ENCODE measurements around the gene ACVR1. TPM values are rescaled to one million over a fixed set of nuclear protein-coding genes. Genes with fewer than 3 reads are reported as not detected.

Gene ACVR1
- total and polyA plus RNA-seq, 7 experiments from 2014 or later: 6.0 to 42.0 (median 17.8) TPM

GRCh38 chr2:157692768-157693167 lies 183.4 kb downstream of the ACVR1 start:
- no peaks in the 10 kb centered on the region for H3K9me3 ChIP-seq (ENCODE audit: control insufficient read depth in 2 of 3, low read length in 3 of 3)
- no peak for DNase-seq
- no peak overlapping the region for H3K27ac Mint-ChIP-seq
- ChIA-PET CTCF (no interaction called here), POLR2A (no interaction called here)
- no peak overlapping the region for H3K27ac ChIP-seq (ENCODE audit: low read depth, low read length)
- no peak overlapping the region for H3K4me3 ChIP-seq (ENCODE audit: low read length)
- no peak for ATAC-seq
- H3K4me1 ChIP-seq (ENCODE audit: control insufficient read depth in 2 of 2, insufficient read depth in 2 of 2, low read length in 2 of 2): no peaks in the 10 kb centered on the region
- intact Hi-C loops (cut with micrococcal nuclease): no loop called here
- peaks cover 0 to 8% (median 0%) of the 10 kb centered on the region in 5 donors for H3K36me3 Mint-ChIP-seq
- H3K27me3 ChIP-seq (ENCODE audit: control insufficient read depth in 2 of 2, insufficient read depth in 2 of 2, low read length in 2 of 2): no peaks in the 10 kb centered on the region
- H3K36me3 ChIP-seq (ENCODE audit: control insufficient read depth in 2 of 3, insufficient read depth in 3 of 3, low read length in 3 of 3): no peaks in the 10 kb centered on the region
- H3K4me1 Mint-ChIP-seq: no peaks in the 10 kb centered on the region
- peaks cover 0 to 2% (median 0%) of the 10 kb centered on the region in 5 donors for H3K27me3 Mint-ChIP-seq
- peaks cover 0 to 6% (median 0%) of the 10 kb centered on the region in 11 donors for H3K9me3 Mint-ChIP-seq
- no peak overlapping the region for H3K4me3 Mint-ChIP-seq

DNA sequence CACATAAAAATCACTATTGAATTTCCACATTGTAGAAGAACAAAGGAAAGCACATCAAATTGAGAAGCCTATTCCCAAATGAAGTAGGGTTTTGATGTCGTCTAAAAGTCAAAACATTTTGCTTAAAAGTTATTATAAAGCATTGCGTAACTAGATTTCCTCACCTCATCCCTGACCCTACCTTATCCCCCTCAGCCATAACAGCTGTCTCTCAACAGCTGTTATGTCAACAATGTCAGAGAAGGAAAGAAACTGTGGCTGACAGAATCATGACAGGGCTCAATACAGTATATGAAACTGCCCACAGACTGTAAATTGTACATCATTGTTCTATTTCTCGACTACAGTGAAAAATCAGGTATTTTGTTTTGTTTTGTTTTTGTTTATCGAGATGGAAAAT lies 184.4 kb downstream of the ACVR1 start:
- Histone ChIP-seq H3K27ac (ENCODE audit: low read depth, low read length) (no peak overlapping the region), H3K36me3 (ENCODE audit: control insufficient read depth in 2 of 3, insufficient read depth in 3 of 3, low read length in 3 of 3) (no peaks in the 10 kb centered on the region), H3K4me3 (ENCODE audit: low read length) (no peak overlapping the region), H3K9me3 (ENCODE audit: control insufficient read depth in 2 of 3, low read length in 3 of 3) (no peaks in the 10 kb centered on the region), H3K4me1 (ENCODE audit: control insufficient read depth in 2 of 2, insufficient read depth in 2 of 2, low read length in 2 of 2) (no peaks in the 10 kb centered on the region), H3K27me3 (ENCODE audit: control insufficient read depth in 2 of 2, insufficient read depth in 2 of 2, low read length in 2 of 2) (no peaks in the 10 kb centered on the region)
- H3K4me3 Mint-ChIP-seq: no peak overlapping the region
- DNase-seq: no peak
- peaks cover 0 to 8% (median 0%) of the 10 kb centered on the region in 5 donors for H3K36me3 Mint-ChIP-seq
- CTCF ChIA-PET: no interaction called here
- no peak overlapping the region for H3K27ac Mint-ChIP-seq
- no peaks in the 10 kb centered on the region for H3K4me1 Mint-ChIP-seq
- H3K27me3 Mint-ChIP-seq: peaks cover 0 to 5% (median 0%) of the 10 kb centered on the region in 5 donors
- peaks cover 0 to 6% (median 0%) of the 10 kb centered on the region in 11 donors for H3K9me3 Mint-ChIP-seq
- intact Hi-C loops (cut with micrococcal nuclease): no loop called here
- ATAC-seq: no peak
- POLR2A ChIA-PET: no interaction called here

DNA sequence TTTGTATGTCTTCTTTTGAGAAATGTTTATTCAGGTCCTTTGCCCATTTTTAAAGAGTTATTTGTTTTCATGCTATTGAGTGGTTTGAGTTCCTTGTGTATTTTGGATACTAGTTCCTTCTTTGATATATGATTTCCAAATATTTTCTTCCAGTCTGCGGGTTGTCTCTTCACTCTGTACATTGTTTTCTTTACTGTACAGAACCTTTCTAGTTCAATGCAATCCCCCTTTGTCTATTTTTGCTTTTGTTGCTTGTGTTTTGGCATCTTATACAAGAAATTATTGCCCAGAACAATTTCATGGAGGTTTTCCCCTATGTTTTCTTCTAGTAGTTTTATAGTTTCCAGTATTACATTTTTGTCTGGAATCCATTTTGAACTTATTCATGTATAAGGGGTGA lies 185.0 kb downstream of the ACVR1 start:
- H3K4me3 Mint-ChIP-seq: no peak overlapping the region
- H3K4me3 ChIP-seq (ENCODE audit: low read length): no peak overlapping the region
- ChIA-PET POLR2A (no interaction called here), CTCF (interaction anchor here (0.7 kb wide), 1 partner anchor 1066 kb away, joined by 3 read pairs; no protein-coding TSS in a partner anchor)
- H3K36me3 Mint-ChIP-seq: peaks cover 0 to 8% (median 0%) of the 10 kb centered on the region in 5 donors
- H3K9me3 ChIP-seq (ENCODE audit: control insufficient read depth in 2 of 3, low read length in 3 of 3): no peaks in the 10 kb centered on the region
- H3K9me3 Mint-ChIP-seq: peaks cover 0 to 6% (median 0%) of the 10 kb centered on the region in 11 donors
- no peaks in the 10 kb centered on the region for H3K4me1 Mint-ChIP-seq
- no peaks in the 10 kb centered on the region for H3K4me1 ChIP-seq (ENCODE audit: control insufficient read depth in 2 of 2, insufficient read depth in 2 of 2, low read length in 2 of 2)
- DNase-seq (no peak), ATAC-seq (no peak)
- no peaks in the 10 kb centered on the region for H3K36me3 ChIP-seq (ENCODE audit: control insufficient read depth in 2 of 3, insufficient read depth in 3 of 3, low read length in 3 of 3)
- H3K27me3 Mint-ChIP-seq: peaks cover 0 to 7% (median 0%) of the 10 kb centered on the region in 5 donors
- intact Hi-C loops (cut with micrococcal nuclease): no loop called here
- H3K27me3 ChIP-seq (ENCODE audit: control insufficient read depth in 2 of 2, insufficient read depth in 2 of 2, low read length in 2 of 2): no peaks in the 10 kb centered on the region
- H3K27ac ChIP-seq (ENCODE audit: low read depth, low read length): no peak overlapping the region
- no peak overlapping the region for H3K27ac Mint-ChIP-seq

Other genes starting within 250 kb of the ACVR1 start
- gene ACVR1C, start 247.5 kb downstream of the ACVR1 start, total RNA-seq: 10 to 100 TPM in 1 of 5 experiments, 1 to 10 TPM in 3, under 1 TPM in 1; 0.73 to 11.4 (median 8.9) TPM
- gene ACVR1C, start 247.5 kb downstream of the ACVR1 start, polyA plus RNA-seq: 1 to 10 TPM; 2.3 to 2.4 TPM
- not detected for gene UPP2, start 225.5 kb upstream of the ACVR1 start, total RNA-seq
- not detected for gene UPP2, start 225.5 kb upstream of the ACVR1 start, polyA plus RNA-seq